T-helper 17 cell (primary cell): ENCODE results near the gene MED16. TPM values are rescaled to one million over a fixed set of nuclear protein-coding genes. Genes with fewer than 3 reads are reported as not detected.

ENCODE experiments used
- ATAC-seq: fragments of 150-1000 bp; cut with Tn5 transposase; 2 replicates; pipeline ENCODE4 v1.10.0; 2021; ENCODE audit warnings: mild to moderate bottlenecking, moderate library complexity
- DNase-seq, 3 donors: peaks; one replicate each; pipeline versions ENCODE4 v3.0.0 to v3.0.0-alpha.2; 2020 to 2021
- H3K9me3 ChIP-seq: one replicate; pipeline ENCODE4 v1.7.0; 2013; ENCODE audit warnings: low read length, mild to moderate bottlenecking; ENCODE audit not compliant: control insufficient read depth, poor library complexity, severe bottlenecking
- H3K27ac Mint-ChIP-seq: one replicate; pipeline ENCODE4 v1.8.0; 2022; ENCODE audit warnings: mild to moderate bottlenecking, moderate library complexity, mixed read lengths
- H3K27me3 Mint-ChIP-seq: one replicate; pipeline ENCODE4 v1.8.0; 2022; ENCODE audit warnings: mixed read lengths
- H3K36me3 Mint-ChIP-seq: one replicate; pipeline ENCODE4 v1.8.0; 2022; ENCODE audit warnings: low read depth, mixed read lengths
- H3K4me1 Mint-ChIP-seq: one replicate; pipeline ENCODE4 v1.8.0; 2022; ENCODE audit warnings: mild to moderate bottlenecking, mixed read lengths
- H3K4me3 Mint-ChIP-seq: one replicate; pipeline ENCODE4 v1.8.0; 2022; ENCODE audit warnings: mild to moderate bottlenecking, moderate library complexity, mixed read lengths
- total RNA-seq, 4 donors: library from RNA in 2 of 4; stranded (reverse) in 2 of 4; gene quantifications; one replicate each; pipeline ENCODE4 v1.2.3 and lab custom pipeline; 2022 to 2026

Gene MED16
- total RNA-seq, 2 donors from 2014 or later: 59.6 to 71.3 TPM

GRCh38 chr19:934197-934840 lies 41.3 kb upstream of the MED16 start:
- Mint-ChIP-seq H3K4me1 (peaks cover 18% of the 10 kb centered on the region), H3K27me3 (no peaks in the 10 kb centered on the region), H3K36me3 (peaks cover 4% of the 10 kb centered on the region), H3K4me3 (no peak overlapping the region), H3K27ac (no peak overlapping the region)
- no peaks in the 10 kb centered on the region for H3K9me3 ChIP-seq
- no peak for DNase-seq
- ATAC-seq: no peak

GRCh38 chr19:933553-933882 lies 40.5 kb upstream of the MED16 start:
- Mint-ChIP-seq H3K36me3 (peaks cover 4% of the 10 kb centered on the region), H3K27me3 (no peaks in the 10 kb centered on the region), H3K4me1 (peaks cover 18% of the 10 kb centered on the region), H3K4me3 (no peak overlapping the region), H3K27ac (no peak overlapping the region)
- no peak for ATAC-seq
- no peak for DNase-seq
- no peaks in the 10 kb centered on the region for H3K9me3 ChIP-seq

- peak; percentile 77 for ATAC-seq
- H3K9me3 ChIP-seq: no peaks in the 10 kb centered on the region
- Mint-ChIP-seq H3K36me3 (peaks cover 4% of the 10 kb centered on the region), H3K4me3 (peak overlapping the region; percentile 93), H3K4me1 (peaks cover 18% of the 10 kb centered on the region), H3K27ac (peak overlapping the region; percentile 63), H3K27me3 (no peaks in the 10 kb centered on the region)
- no peak for DNase-seq
Measured at GRCh38 chr19:932648-933552, 39.9 kb upstream of the MED16 start.

- Mint-ChIP-seq H3K27me3 (no peaks in the 10 kb centered on the region), H3K4me1 (peaks cover 14% of the 10 kb centered on the region), H3K36me3 (peaks cover 2% of the 10 kb centered on the region), H3K27ac (peak overlapping the region; percentile 63), H3K4me3 (peak overlapping the region; percentile 76)
- DNase-seq: no peak
- no peaks in the 10 kb centered on the region for H3K9me3 ChIP-seq
- ATAC-seq: no peak
Measured at GRCh38 chr19:931860-932647, 39.1 kb upstream of the MED16 start.

- Mint-ChIP-seq H3K4me3 (no peak overlapping the region), H3K4me1 (peaks cover 13% of the 10 kb centered on the region), H3K27me3 (no peaks in the 10 kb centered on the region), H3K27ac (no peak overlapping the region), H3K36me3 (peaks cover 2% of the 10 kb centered on the region)
- H3K9me3 ChIP-seq: no peaks in the 10 kb centered on the region
- DNase-seq: no peak
- ATAC-seq: no peak
Measured at GRCh38 chr19:929891-930258, 36.9 kb upstream of the MED16 start.

GRCh38 chr19:929203-929890 lies 36.4 kb upstream of the MED16 start:
- peaks cover 13% of the 10 kb centered on the region for H3K4me1 Mint-ChIP-seq
- H3K4me3 Mint-ChIP-seq: no peak overlapping the region
- no peak for ATAC-seq
- peaks cover 2% of the 10 kb centered on the region for H3K36me3 Mint-ChIP-seq
- no peaks in the 10 kb centered on the region for H3K9me3 ChIP-seq
- no peak overlapping the region for H3K27ac Mint-ChIP-seq
- no peaks in the 10 kb centered on the region for H3K27me3 Mint-ChIP-seq
- no peak for DNase-seq

- no peak for ATAC-seq
- no peak overlapping the region for H3K27ac Mint-ChIP-seq
- no peak for DNase-seq
- H3K4me1 Mint-ChIP-seq: peaks cover 15% of the 10 kb centered on the region
- no peaks in the 10 kb centered on the region for H3K9me3 ChIP-seq
- H3K4me3 Mint-ChIP-seq: no peak overlapping the region
- H3K36me3 Mint-ChIP-seq: peaks cover 2% of the 10 kb centered on the region
- no peaks in the 10 kb centered on the region for H3K27me3 Mint-ChIP-seq
Measured at GRCh38 chr19:928471-929202, 35.6 kb upstream of the MED16 start.

- Mint-ChIP-seq H3K27me3 (no peaks in the 10 kb centered on the region), H3K36me3 (peaks cover 2% of the 10 kb centered on the region), H3K27ac (no peak overlapping the region), H3K4me3 (peak overlapping the region; percentile 84), H3K4me1 (peaks cover 10% of the 10 kb centered on the region)
- H3K9me3 ChIP-seq: no peaks in the 10 kb centered on the region
- DNase-seq: no peak
- ATAC-seq: no peak
Measured at GRCh38 chr19:927780-928401, 34.9 kb upstream of the MED16 start.

GRCh38 chr19:927351-927779 lies 34.4 kb upstream of the MED16 start:
- ATAC-seq (no peak), DNase-seq (no peak)
- Mint-ChIP-seq H3K4me3 (peak overlapping the region; percentile 84), H3K27ac (no peak overlapping the region), H3K36me3 (no peaks in the 10 kb centered on the region), H3K27me3 (no peaks in the 10 kb centered on the region), H3K4me1 (peaks cover 7% of the 10 kb centered on the region)
- no peaks in the 10 kb centered on the region for H3K9me3 ChIP-seq

- Mint-ChIP-seq H3K4me1 (peaks cover 6% of the 10 kb centered on the region), H3K36me3 (no peaks in the 10 kb centered on the region), H3K27me3 (no peaks in the 10 kb centered on the region), H3K4me3 (peak overlapping the region; percentile 84), H3K27ac (peak overlapping the region; percentile 24)
- no peak for DNase-seq
- no peak for ATAC-seq
- no peaks in the 10 kb centered on the region for H3K9me3 ChIP-seq
Measured at GRCh38 chr19:926589-927350, 33.8 kb upstream of the MED16 start.

- peaks cover 8% of the 10 kb centered on the region for H3K4me1 Mint-ChIP-seq
- H3K9me3 ChIP-seq: no peaks in the 10 kb centered on the region
- DNase-seq (no peak), ATAC-seq (no peak)
- H3K27ac Mint-ChIP-seq: peak overlapping the region; percentile 24
- H3K36me3 Mint-ChIP-seq: no peaks in the 10 kb centered on the region
- no peaks in the 10 kb centered on the region for H3K27me3 Mint-ChIP-seq
- H3K4me3 Mint-ChIP-seq: peak overlapping the region; percentile 84
Measured at GRCh38 chr19:926323-926588, 33.3 kb upstream of the MED16 start.
